OCI-LY3 (cell line): Measurements from ENCODE around the gene YJU2.

Source experiments
- H2AFZ ChIP-seq: fragments of 200-600, 300-600 bp; shearing (Covaris generic); 2 replicates; pipeline ENCODE4 v1.6.0; 2014; ENCODE audit warnings: antibody characterized with exemption, low read depth, low read length
- H3K27ac ChIP-seq: fragments of 200-600, 300-600 bp; sonication (generic); 2 replicates; pipeline ENCODE4 v1.5.1; 2014; ENCODE audit warnings: mild to moderate bottlenecking, low read length, moderate library complexity, mixed read lengths
- H3K27me3 ChIP-seq: fragments of 200-600, 300-600 bp; sonication (generic); 2 replicates; pipeline ENCODE4 v1.6.1; 2014; ENCODE audit warnings: low read depth, low read length, mixed read lengths
- H3K36me3 ChIP-seq: fragments of 200-600, 300-600 bp; sonication (generic); replicated peaks from 2 replicates; pipeline ENCODE3; 2014; ENCODE audit warnings: low read depth, low read length, mixed read lengths
- H3K4me1 ChIP-seq: fragments of 300-600, 200-600 bp; sonication (generic); 2 replicates; pipeline ENCODE4 v1.6.1; 2014; ENCODE audit warnings: low read length, mixed read lengths
- H3K4me2 ChIP-seq: fragments of 200-600, 300-600 bp; sonication (generic); 2 replicates; pipeline ENCODE4 v1.6.1; 2014; ENCODE audit warnings: low read length, mixed read lengths
- H3K4me3 ChIP-seq: fragments of 300-600, 200-600 bp; sonication (generic); 2 replicates; pipeline ENCODE4 v1.5.1; 2014; ENCODE audit warnings: antibody characterized with exemption, mild to moderate bottlenecking, low read length, moderate library complexity
- H3K79me2 ChIP-seq: fragments of 300-600, 200-600 bp; shearing (Covaris generic); 2 replicates; pipeline ENCODE4 v1.6.1; 2014; ENCODE audit warnings: mild to moderate bottlenecking, low read length, mixed read lengths
- H3K9ac ChIP-seq: fragments of 300-600, 200-600 bp; shearing (Covaris generic); 2 replicates; pipeline ENCODE4 v1.6.0; 2014; ENCODE audit warnings: mild to moderate bottlenecking, low read length, moderate library complexity
- H3K9me3 ChIP-seq: fragments of 200-600, 300-600 bp; shearing (Covaris generic); 2 replicates; pipeline ENCODE4 v1.6.1; 2014; ENCODE audit warnings: low read length, mixed read lengths; ENCODE audit not compliant: insufficient read depth
- H4K20me1 ChIP-seq: fragments of 200-600, 300-600 bp; sonication (generic); 2 replicates; pipeline ENCODE4 v1.6.1; 2016; ENCODE audit warnings: low read length, mixed read lengths; ENCODE audit not compliant: insufficient read depth
- EZH2phosphoT487 ChIP-seq: fragments of 200-600 bp; shearing (Covaris generic); IDR thresholded peaks from 2 replicates; pipeline ENCODE4 v1.6.1; 2018; ENCODE audit warnings: antibody characterized with exemption, mixed run types, low read depth
- TF ChIP-seq, protein P1 (sequence below): fragments of 200-600, 300-600 bp; sonication (generic); IDR thresholded peaks from 2 replicates; pipeline ENCODE4 v1.5.1; 2014; ENCODE audit warnings: antibody characterized with exemption, low read length, low read depth

The YJU2 gene

DNA sequence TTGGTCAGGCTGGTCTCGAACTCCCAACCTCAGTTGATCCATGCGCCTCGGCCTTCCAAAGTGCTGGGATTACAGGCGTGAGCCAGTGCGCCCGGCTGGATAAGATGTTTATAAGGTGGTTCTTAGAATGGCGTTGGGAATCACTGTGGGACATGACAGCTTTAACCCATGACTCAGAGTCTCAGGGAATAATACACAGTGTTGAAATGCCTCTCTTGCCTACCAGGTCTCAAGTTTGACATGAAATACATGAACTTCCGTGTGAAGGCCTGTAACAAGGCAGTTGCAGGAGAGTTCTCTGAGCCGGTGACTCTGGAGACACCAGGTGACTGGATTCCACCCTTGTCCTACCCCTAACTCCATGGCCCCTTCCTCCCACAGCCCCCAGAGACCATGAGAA is 70.1 kb downstream of the YJU2 start:
- Histone ChIP-seq H3K79me2 (no peaks in the 10 kb centered on the region), H3K9ac (no peak overlapping the region), H3K4me2 (no peak overlapping the region), H2AFZ (no peak overlapping the region), H3K4me1 (no peaks in the 10 kb centered on the region), H3K27me3 (no peaks in the 10 kb centered on the region), H3K4me3 (no peak overlapping the region), H3K9me3 (no peaks in the 10 kb centered on the region), H3K36me3 (peaks cover 9% of the 10 kb centered on the region), H3K27ac (no peak overlapping the region), H4K20me1 (no peaks in the 10 kb centered on the region)
- no peak for TF ChIP-seq EZH2phosphoT487
- TF ChIP-seq, protein P1, sequence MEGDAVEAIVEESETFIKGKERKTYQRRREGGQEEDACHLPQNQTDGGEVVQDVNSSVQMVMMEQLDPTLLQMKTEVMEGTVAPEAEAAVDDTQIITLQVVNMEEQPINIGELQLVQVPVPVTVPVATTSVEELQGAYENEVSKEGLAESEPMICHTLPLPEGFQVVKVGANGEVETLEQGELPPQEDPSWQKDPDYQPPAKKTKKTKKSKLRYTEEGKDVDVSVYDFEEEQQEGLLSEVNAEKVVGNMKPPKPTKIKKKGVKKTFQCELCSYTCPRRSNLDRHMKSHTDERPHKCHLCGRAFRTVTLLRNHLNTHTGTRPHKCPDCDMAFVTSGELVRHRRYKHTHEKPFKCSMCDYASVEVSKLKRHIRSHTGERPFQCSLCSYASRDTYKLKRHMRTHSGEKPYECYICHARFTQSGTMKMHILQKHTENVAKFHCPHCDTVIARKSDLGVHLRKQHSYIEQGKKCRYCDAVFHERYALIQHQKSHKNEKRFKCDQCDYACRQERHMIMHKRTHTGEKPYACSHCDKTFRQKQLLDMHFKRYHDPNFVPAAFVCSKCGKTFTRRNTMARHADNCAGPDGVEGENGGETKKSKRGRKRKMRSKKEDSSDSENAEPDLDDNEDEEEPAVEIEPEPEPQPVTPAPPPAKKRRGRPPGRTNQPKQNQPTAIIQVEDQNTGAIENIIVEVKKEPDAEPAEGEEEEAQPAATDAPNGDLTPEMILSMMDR = no peak

GRCh38 chr19:4318460-4318859 is 71.6 kb downstream of the YJU2 start:
- no peak overlapping the region for H2AFZ ChIP-seq

More at GRCh38 chr19:4318460-4318859, 71.6 kb downstream of the YJU2 start:
- Histone ChIP-seq H3K27ac (no peak overlapping the region), H3K27me3 (no peaks in the 10 kb centered on the region), H3K9me3 (no peaks in the 10 kb centered on the region), H3K4me1 (no peaks in the 10 kb centered on the region), H3K36me3 (peaks cover 9% of the 10 kb centered on the region), H3K4me2 (no peak overlapping the region), H4K20me1 (no peaks in the 10 kb centered on the region), H3K9ac (no peak overlapping the region), H3K79me2 (no peaks in the 10 kb centered on the region), H3K4me3 (no peak overlapping the region)
- no peak for TF ChIP-seq EZH2phosphoT487
- TF ChIP-seq, protein P1 = no peak
